GM18870 (cell line): ENCODE measurements around the gene ADCY4.

Experiments
- ATAC-seq: cut with Tn5 transposase; IDR thresholded peaks from one replicate; pipeline ENCODE4 v1.9.1; 2021; ENCODE audit warnings: moderate library complexity; ENCODE audit not compliant: unreplicated experiment

Gene ADCY4

GRCh38 chr14:24279301-24280186, 55.3 kb downstream of the ADCY4 start:
- no peak for ATAC-seq

GRCh38 chr14:24278424-24278823, 56.4 kb downstream of the ADCY4 start:
- no peak for ATAC-seq

- no peak for ATAC-seq
Measured at GRCh38 chr14:24277606-24278321, 57.1 kb downstream of the ADCY4 start.

- no peak for ATAC-seq
Measured at GRCh38 chr14:24277071-24277470, 57.8 kb downstream of the ADCY4 start.

GRCh38 chr14:24274101-24274543, 60.7 kb downstream of the ADCY4 start:
- peak; percentile 71 for ATAC-seq

- no peak for ATAC-seq
Measured at GRCh38 chr14:24273422-24273998, 61.4 kb downstream of the ADCY4 start.

- no peak for ATAC-seq
Measured at GRCh38 chr14:24272467-24272866, 62.4 kb downstream of the ADCY4 start.

- no peak for ATAC-seq
Measured at GRCh38 chr14:24271834-24272263, 63.0 kb downstream of the ADCY4 start.

GRCh38 chr14:24271134-24271833, 63.6 kb downstream of the ADCY4 start, which contains the start of gene RABGGTA:
RABGGTA (minus strand) TSS chr14:24271597; CDS start chr14:24271115, 482 bp downstream.
- ATAC-seq = peak; percentile 46

GRCh38 chr14:24270537-24271133, 64.2 kb downstream of the ADCY4 start:
- no peak for ATAC-seq

- no peak for ATAC-seq
Measured at GRCh38 chr14:24269910-24270536, 64.8 kb downstream of the ADCY4 start.

- no peak for ATAC-seq
Measured at GRCh38 chr14:24269368-24269767, 65.5 kb downstream of the ADCY4 start.
